HCEC 1CT (cell line): ENCODE data around the gene FOSL1.
A peak's percentile ranks its signal among the peaks of the same experiment; 100 is the strongest.

Source experiments
- DNase-seq: peaks from one replicate; pipeline ENCODE4 v3.0.0-alpha.2; 2017

The FOSL1 gene

DNA sequence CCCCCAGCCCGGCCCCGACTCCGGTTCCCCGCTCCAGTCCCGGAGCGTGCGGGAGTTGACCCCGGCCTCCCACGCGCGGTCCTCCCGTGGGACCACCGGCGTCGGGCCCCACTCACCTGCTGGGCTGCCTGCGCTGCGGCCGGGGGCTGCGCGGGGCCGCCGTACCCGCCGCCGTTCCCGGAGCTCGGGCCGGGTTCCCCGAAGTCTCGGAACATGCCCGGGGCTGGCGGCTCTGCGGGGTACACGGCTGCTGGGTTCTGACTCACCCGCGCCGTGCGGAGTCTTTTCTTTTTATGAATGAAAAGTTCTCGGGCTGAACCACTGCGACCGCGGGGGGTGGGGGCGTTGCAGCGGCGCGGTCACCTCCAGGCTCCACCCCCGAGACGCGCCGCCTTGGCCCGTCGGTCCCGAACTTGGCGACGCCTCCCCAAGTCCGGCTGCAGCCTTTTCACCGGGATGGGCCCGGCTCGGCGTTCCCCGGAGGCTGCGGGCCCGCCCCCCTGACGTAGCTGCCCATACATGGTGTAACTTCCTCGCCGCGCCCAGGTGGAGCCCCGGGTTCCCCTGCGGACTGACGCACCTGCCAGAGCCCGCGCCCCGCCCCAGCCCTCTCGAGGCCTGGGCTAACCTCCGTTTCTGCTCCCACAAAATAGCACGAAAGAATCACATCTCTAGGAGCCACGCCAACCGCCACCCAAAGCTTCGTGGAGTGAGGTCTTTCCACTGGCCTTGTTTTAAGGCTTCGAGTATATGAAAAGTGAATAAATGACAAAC lies at the start of gene FOSL1:
TSS of gene FOSL1 (minus strand) at position 264 of the 774 bp plus-strand sequence. CDS start at position 215, 49 bp downstream.
- peak; percentile 97 for DNase-seq

DNA sequence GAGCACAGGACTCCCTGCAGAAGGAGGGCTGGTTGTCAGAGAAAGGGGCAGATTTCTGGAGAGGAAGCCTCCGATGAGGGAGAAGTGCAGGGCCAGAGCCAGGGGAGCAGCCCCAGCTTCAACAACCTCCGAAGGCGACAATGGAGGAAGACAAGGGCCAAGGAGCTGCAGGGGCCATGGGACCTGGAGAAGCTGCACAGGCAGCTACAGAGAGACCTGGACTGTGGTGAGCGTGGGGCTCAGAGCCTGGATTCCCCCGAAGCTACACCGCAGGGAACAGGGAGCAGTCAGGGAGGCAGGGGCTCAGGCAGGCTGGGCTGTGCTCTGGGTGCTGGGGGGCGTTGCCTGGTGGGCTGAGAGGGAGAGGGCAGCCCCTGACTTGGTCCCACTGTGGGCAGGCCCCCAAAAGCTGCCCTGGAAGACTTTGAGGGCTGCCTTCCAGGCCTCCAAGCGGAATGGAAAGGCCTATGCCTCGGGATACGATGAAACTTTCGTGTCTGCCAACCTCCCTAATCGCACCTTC lies 47.5 kb upstream of the FOSL1 start:
- no peak for DNase-seq

DNA sequence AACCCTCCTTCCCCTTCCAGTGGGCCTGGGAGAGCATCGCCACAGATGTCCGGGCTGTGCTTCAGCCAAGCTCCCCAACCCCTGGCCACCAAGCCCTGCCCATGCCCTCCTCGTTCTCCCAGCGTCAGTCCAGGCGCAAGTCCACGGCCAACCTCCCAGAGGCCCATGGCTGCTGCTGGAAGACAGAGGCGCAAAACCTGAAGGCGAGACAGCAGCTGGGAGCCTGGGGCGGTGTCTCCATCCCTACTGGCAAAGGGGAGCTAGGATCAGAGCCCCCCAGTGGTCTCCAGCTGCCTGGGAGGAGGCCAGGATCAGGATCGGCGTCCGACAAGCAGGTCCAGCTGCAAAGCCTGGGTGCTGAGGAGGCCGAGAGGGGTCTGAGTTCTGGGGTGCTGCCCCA lies 46.9 kb upstream of the FOSL1 start:
- no peak for DNase-seq

DNA sequence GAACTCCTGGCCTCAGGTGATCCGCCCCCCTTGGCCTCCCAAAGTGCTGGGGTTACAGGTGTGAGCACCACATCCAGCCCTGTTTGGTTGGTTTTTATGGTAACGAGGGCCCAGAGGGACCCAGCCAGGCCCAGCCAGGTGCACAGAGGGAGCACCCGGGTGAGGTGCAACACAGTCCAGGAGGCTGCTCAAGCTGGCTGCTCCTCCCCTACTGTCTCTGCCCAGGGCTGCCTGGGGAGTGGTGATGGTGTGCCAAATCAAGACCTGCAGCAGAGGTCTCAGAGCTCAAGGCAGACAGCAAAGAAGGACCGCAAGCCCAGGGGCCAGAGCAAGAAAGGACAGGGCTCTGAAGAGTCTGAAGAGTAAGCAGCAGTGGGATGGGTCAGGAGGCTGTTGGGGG lies 46.5 kb upstream of the FOSL1 start:
- no peak for DNase-seq

DNA sequence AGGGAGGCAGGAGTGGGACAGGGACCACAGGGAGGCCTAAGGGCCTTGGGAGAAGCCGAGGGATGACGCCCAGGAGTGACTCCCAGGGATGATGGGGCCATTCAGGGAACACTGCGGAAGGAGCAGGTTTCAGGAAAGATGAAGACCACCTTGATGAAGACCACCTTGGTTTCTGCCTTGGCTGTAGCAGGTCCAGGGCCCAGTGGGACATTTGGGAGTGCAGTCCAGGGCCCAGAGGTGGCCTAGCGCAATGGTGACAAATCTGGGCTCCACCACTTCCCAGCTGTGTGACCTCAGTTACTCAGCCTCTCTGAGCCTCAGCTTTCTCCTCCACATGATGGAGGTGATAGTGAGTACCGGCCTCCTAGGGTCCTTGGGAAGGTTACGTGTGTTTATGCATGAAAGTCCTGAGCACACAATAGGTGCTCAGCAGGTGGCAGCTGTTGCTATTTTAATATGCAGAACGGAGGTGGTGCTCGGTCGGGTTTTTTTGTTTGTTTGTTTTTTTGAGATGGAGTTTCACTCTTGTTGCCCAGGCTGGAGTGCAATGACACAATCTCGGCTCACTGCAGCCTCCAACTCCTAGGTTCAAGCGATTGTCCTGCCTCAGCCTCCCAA lies 45.9 kb upstream of the FOSL1 start:
- no peak for DNase-seq

DNA sequence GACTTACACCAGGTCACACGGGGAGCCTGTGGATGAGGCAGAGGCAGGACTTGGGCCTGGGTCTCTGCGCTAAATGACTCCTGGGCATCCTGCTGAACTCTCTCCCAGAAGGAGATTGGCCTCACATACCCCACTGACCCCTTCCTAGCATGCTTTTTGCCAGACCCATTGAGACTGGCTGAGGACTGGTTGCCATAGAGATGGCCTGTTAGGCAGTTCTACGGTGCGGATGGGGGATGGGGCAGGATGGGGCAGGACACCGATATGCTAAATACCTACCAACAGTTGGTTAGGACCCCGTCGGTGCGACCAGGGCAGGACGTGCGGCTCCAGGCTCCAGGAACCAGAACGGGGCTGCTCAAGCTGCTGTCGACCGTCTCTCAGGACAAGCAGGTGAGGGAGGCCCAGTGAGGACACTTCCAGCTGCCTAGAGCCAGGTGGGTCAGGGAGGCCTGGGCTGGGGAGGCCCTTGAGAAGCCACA lies 45.3 kb upstream of the FOSL1 start, which contains the start of gene TSGA10IP:
TSS of gene TSGA10IP (plus strand) at position 51 of the 482 bp plus-strand sequence. CDS start at position 247, 196 bp downstream.
- no peak for DNase-seq

DNA sequence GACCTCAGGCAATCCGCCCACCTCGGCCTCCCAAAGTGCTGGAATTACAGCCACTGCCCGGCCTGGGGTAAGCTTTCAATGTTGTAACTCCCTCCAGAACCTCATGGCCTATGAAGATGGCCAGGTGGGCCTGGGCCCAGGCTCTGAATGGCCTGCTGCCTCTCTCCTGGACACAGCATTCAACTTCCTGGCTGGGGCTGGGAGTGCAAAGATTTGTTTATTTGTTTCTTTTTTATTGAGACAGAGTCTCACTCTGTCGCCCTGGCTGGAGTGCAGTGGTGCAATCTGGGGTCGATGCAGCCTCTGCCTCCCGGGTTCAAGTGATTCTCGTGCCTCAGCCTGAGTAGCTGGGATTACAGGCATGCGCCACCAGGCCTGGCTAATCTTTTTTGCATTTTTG lies 44.6 kb upstream of the FOSL1 start:
- DNase-seq: no peak

DNA sequence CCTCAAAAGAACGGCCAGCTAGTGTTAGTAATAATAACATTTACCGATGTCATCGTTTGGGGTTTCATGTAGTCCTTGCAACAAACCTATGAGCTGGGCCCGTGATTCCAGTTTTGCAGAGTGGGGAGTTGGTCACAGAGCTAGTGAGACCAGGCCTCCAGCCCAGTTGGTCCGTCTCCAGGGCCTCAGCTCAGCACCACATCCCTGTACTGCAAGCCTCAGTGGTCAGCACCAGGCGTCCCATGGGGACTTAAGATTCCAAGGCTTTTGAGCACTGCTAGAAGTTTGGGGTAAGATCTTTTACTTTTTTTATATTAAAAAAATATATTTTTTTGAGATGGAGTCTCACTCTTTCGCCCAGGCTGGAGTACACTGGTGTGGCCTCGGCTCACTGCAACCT lies 44.0 kb upstream of the FOSL1 start:
- no peak for DNase-seq

DNA sequence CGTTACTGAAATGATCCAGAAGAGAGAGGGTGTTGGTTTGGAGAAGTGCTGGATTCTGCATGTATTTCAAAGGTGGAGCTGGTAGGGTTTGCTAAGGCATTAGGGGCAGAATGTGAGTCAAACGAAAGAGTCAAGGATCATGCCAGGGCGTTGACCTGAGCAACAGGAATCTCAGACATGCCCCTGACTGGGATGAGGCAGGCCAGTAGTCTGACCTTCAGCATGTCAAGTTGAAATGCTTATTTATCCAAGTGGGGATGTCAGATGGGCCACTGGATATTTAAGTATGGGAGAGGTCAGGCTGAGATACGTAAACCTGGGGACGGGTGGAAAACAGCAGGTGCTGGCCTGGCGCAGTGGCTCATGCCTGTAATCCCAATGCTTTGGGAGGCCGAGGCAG lies 42.3 kb upstream of the FOSL1 start:
- no peak for DNase-seq

DNA sequence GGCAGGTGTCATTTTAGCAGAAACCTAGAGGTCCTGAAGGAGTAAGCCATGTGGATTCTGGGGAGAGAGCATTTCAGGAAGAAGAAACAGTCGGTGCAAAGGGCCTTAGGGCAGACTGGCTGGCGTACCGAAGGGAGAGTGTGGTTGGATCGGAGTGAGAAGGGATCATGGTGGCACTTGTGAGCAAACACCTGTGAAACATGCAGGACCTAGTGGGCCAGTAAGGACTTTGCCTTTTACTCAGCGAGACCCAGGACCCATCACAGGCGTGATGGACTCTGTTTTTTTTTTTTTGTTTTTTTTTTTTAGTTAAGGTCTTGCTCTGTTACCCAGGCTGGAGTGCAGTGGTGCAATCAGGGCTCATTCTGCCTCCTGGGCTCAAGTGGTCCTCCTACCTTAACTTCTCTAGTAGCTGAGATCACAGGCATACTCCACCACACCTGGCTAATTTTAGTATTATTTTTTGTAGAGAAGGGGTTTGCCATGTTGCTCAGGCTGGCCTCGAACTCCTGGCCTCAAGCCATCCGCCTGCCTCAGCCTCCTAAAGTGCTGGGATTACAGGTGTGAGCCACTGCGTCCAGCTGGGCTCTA lies 41.6 kb upstream of the FOSL1 start:
- no peak for DNase-seq

DNA sequence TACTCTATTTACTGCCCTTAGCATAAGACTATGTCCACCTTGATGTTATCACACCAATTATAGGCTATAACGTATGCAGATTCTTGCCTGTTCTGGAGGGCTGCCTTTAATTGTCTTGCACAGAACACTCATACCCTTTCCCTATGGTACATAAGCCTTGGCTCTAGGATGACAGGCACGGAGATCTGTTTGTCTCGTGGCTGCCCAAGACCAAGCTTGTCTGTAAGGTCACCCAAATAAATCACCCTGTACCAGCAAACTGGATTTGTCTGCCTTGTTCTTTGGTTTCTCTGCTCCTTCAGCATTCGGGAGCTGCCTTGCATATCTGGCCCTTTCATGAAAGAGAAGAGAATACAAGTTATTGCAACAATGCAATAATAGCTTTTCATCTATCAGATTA lies 37.6 kb upstream of the FOSL1 start:
- no peak for DNase-seq

DNA sequence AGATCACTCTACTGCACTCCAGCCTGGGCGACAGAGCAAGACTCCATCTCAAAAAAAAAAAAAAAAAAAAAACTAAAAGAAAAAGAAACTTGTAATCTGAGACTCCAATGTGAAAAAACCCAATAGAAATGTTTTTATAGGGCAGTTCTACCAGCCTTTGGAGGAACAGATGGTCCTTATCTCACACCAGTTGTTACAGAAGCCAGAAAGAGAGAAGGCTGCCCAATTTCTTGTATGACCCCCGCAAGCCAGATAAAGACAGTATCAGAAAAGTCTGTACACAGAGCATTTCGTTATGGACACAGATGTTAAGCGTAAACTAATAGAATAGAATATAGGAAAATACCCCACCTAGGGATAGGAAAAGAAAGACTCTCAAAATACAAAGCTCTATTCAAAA lies 33.8 kb upstream of the FOSL1 start:
- no peak for DNase-seq

DNA sequence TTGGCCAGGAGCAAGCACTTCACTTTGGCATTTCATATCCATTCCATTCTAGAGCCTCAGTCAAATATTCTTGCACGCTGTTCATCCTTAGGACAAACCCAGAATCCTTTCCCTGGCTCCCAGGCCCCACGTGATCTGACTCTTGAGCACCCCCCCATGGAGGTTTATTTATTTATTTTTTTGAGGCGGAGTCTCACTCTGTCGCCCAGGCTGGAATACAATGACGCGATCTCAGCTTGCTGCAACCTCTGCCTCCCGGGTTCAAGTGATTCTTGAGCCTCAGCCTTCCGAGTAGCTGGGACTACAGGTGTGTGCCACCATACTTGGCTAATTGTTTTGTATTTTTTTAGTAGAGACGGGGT lies 32.4 kb upstream of the FOSL1 start:
- peak; percentile 27 for DNase-seq

DNA sequence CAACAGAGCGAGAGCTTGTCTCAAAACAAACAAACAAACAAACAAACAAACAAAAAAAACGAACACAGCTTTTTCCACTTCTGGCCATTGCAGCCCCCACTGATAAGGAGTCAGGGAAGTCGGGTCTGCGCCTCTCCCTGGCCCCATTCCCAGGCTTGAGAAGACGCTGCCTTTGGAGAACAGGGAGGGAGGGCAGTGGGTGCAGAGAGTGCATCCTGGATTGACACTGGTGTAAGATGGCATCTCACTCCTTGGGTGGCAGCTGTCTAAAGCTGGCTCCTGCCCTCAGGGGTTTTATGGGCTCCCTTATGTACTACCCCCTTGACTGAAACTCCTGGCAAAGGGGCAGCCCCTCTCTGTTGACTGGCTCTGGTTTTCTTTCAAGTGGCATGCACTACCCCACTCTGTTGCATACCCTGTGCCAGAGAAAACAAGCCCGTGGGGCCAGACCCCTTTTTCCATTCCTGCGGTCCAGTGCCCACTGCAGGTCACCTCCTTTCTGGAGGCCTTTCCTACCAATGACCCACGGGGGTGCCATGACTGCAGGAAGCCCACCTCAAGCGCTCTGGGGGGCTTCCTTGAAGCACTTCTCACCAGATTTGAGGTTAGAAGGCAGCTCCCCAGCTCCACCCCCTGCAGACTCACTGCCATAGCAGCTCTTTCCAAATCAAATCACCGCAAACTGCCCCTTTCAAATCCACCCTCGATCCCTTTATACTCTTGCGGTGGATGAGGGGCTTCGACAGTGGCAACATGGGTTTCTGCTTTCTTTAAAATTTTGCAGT lies 31.8 kb upstream of the FOSL1 start:
- no peak for DNase-seq

DNA sequence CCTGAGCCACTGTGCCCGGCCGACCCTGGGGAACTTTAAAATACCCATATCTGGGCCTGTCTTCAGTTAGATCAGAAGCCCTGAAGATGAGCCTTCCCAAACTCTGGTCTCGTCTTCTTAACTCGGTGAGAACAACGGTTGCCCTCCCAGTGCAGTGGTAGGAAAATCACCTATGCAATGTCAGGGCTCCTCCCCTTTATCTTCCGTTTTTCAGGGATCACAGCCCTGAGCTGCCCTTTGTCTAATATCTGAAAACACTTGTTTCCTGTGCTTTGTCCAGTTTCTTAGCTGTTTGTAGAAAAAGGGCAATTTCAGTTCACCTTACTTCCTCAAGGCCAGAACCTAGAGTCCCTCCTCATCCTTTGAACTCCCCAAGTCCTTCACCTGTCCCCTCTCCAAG lies 28.5 kb upstream of the FOSL1 start:
- no peak for DNase-seq

DNA sequence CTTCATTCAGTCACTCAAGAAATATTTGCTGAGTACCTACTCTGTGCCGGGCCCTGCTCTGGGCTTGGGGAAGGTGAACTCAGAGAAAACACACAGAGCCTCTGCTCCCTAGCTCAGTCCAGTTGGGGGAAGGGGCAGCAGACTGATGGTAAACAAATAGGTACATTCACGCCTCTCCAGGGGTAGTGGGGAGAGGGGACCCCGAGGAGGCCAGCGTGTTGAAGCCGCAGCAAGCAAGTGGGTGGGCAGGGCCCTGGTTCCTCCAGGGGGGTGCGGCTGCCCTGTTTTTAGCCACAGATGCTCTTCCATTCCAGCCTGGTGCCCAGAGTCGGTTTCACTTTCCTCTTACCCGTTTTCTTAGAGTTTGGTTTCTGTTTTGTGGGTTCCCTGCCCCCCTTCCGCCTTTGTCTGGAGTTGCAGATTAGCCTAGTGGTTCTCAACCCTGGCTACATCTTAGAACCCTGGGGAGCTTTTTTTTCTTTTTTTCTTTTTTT lies 27.8 kb upstream of the FOSL1 start:
- DNase-seq: no peak

DNA sequence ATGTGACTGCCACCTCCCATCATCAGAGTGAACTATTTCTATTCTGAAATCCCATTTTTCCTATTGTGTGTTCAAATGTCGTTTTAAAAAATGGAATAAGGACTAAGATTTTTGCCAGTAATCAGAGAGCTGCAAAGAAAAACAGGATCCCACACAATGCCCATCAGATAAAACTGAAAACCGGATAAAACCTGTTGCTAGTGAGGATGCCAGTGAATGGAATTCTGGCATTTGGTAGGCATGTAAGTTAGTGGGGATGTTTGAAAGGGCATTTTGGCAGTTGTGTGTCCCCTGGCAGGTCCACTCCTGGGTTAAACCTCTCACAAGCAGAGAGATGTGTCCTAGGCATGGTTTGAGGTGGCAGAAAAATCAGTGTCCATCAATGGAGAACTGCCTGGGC lies 25.2 kb upstream of the FOSL1 start:
- no peak for DNase-seq

DNA sequence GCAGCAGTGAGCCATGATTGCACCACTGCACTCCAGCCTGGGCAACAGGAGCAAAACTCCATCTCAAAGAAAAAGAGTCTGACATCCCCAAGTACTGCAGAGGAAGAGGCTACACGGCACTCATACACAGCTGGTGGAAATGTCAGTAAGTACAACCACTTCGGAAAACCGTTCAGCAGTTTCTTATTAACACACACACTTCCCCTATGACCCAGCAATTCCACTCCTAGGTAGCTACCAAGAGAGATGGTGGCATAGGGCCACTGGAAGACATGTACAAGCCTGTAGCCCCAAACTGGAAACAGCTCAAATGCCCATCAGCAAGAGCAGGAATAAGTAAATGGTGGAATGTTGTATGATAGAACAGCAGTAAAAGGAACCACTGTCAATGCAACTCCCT lies 22.4 kb upstream of the FOSL1 start:
- DNase-seq: no peak

DNA sequence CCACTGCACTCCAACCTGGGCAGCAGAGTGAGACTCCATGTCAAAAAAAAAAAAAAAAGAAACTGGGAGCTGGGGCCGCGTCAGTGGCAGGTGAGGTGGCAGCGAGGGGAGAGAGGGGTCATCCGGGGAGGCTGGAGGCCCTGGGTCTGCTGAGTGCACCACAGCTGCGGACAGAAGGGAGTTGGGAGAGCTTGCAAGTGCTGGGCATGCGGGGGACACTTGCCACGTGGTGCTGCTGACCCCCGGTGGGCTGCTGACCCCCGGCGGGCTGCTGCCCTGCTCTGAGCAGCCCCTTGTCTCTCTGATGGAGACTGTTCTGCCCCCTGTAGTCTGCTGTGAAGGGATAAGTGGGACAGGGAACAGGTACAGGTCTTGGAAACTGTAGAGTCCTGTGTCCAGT lies 21.7 kb upstream of the FOSL1 start:
- DNase-seq: no peak

DNA sequence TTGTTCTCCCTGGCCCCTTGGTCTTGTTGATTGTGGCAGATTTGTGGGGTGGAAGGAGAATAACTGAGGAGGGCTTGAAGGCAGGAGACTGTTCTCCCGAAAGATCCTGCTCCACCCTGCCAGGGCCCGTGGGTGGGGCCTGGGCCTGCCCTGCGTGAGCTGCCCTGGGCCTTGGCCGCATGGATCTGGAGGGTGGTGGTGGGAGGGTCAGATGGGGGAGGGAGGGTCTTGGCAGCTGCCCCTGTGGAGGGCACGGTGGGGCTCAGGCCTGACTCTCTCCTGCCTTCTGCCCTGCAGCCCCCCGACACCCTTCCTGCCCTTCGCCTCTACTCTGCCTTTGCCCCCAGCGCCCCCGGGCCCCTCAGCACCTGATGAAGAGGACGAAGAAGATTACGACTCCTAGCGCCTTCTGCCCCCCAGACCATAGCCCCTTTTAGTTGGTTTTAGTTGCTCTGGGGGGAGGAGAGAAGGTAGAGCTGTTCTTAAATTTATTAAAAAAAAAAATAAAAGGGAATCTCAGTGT lies 20.9 kb upstream of the FOSL1 start:
- no peak for DNase-seq

DNA sequence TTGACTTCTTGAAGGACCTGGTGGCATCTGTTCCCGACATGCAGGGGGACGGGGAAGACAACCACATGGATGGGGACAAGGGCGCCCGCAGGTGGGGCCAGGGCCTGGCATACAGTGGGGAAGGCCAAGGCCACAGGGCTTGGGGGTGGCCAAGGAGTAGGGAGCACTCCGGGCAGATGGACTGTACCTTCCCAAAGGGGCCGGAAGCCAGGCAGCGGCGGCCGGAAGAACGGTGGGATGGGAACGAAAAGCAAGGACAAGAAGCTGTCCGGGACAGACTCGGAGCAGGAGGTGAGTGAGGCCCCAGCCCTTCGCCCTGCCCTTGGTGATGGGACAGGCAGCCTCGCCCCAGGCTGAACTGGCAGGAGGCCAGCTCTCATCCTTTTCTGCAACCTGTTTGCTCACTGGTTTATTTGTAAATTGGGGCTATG lies 20.2 kb upstream of the FOSL1 start:
- no peak for DNase-seq

DNA sequence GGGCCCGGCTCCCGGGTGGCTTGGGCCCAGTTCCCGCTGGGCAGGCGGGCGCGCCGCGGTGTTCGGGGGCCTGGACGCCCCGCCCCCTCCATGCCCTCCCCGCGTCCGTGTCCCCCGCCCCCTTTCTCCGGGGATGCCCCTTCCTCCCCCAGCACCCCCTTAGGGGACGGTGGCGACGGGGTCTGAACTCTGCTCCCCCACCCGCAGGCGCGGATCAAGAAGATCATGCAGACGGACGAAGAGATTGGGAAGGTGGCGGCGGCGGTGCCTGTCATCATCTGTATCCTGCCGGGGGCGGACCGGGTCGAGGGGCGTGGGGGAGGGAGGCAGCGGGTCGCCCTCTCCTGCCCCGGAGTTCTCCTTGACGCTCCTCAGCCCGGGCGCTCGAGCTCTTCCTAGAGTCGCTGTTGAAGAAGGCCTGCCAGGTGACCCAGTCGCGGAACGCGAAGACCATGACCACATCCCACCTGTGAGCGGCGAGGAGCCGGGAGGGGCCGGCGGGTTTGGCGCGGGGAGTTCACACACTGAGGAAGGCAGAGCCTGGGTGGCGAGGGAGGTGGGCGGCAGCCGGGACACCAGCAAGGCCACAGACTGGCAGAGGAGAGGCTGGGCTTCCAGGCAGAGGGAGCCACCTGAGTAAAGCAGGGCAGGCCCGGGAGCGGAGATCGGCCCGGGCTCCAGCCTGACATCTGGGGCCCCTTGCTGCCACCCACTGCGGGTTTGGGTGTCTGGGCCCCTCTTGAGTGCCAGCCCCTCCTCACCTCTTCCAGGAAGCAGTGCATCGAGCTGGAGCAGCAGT lies 19.6 kb upstream of the FOSL1 start:
- no peak for DNase-seq
